ENCODE results near the gene ODAD4. TPM values are rescaled to one million over a fixed set of nuclear protein-coding genes. Genes with fewer than 3 reads are reported as not detected.
A peak's percentile ranks its signal among the peaks of the same experiment; 100 is the strongest.
"Not testable (repeated sequence)": the region's sequence is repeated elsewhere in the genome, so short reads cannot be mapped to it uniquely, and the experiment has no call there.

The ODAD4 gene
- total RNA-seq, 1 donor, result not detected

DNA sequence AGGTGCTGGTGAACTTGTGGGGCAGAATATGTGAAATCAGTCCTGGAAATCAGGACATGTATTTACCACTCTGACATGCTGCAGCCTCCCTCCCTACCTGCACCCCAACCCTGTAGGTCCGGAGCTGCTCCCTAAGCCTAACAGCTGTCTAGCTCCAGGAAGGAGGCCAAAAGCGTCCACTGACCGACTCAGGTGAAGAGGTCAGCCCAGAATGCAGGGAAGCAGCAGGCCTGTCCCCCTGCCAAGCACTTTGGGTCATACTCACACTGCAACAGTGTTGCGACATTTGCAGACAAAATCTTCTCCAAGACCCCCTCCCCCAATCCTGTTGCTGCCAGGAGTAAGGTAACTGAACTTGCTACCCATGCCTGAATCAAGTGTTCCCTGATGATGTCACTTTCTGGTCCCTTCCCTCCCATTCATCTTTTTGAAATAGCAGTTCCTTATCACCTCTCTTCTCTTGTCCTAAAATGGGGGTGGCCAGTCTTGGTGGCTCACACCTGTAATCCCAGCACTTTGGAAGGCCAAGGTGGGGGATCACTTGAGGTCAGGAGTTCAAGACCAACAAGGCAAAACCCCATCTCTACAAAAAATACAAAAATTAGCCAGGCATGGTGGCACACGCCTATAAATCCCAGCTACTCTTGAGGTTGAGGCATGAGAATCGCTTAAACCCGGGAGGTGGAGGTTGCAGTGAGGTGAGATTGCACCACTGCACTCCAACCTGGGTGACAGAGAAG, 10.4 kb upstream of the ODAD4 start:
- H3K4me3 ChIP-seq (ENCODE audit: low read length), result no peak overlapping the region

DNA sequence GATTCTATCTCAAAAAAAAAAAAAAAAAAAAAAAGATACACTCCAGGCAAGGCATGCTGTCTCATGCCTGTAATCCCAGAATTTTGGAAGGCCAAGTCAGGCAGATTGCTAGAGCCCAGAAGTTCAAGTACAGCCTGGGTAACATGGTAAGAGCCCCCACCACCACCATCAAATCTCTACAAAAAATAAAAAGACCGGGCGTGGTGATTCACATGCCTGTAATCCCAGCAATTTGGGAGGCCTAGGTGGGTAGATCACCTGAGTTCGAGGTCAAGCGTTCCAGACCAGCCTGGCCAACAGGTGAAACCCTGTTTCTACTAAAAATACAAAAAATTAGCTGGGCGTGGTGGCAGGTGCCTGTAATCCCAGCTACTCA, 9.8 kb upstream of the ODAD4 start:
- Histone ChIP-seq H3K9me3 (ENCODE audit: low read depth, low read length) (no peaks in the 10 kb centered on the region), H3K4me1 (ENCODE audit: insufficient read depth, low read length) (peaks cover 32% of the 10 kb centered on the region), H3K4me3 (ENCODE audit: low read length) (no peak overlapping the region), H3K27me3 (ENCODE audit: insufficient read depth, low read length) (no peaks in the 10 kb centered on the region)

More for the DNA sequence above, 10.4 kb upstream of the ODAD4 start:
- Histone ChIP-seq H3K9me3 (ENCODE audit: low read depth, low read length) (no peaks in the 10 kb centered on the region), H3K4me1 (ENCODE audit: insufficient read depth, low read length) (peaks cover 36% of the 10 kb centered on the region), H3K27me3 (ENCODE audit: insufficient read depth, low read length) (no peaks in the 10 kb centered on the region)

DNA sequence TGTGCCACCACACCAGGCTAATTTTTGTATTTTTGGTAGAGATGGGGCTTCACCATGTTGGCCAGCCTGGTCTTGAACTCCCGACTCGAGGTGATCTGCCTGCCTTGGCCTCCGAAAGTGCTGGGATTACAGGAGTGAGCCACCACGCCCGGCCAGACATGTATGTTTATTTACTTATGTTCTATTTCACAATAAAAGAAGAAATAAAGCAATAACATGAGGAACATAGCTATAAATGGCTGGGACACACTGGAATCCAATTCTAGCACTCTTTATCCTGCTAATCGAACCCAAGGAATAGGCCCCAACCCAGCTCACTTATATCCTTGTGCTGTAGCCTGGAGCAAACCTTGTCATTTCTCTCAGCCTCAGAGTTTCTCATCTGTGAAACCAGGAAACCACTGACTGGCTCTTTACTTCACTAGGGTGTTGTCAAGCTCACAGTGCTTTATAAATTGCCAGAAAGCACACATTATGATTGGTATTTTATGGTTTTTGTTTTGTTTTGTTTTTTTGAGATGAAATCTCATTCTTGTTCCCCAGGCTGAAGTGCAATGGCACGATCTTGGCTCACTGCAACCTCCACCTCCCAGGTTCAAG, 4.3 kb upstream of the ODAD4 start:
- H3K4me3 ChIP-seq (ENCODE audit: low read length), result no peak overlapping the region
- H3K27me3 ChIP-seq (ENCODE audit: insufficient read depth, low read length), result no peaks in the 10 kb centered on the region
- no peaks in the 10 kb centered on the region for H3K9me3 ChIP-seq (ENCODE audit: low read depth, low read length)

DNA sequence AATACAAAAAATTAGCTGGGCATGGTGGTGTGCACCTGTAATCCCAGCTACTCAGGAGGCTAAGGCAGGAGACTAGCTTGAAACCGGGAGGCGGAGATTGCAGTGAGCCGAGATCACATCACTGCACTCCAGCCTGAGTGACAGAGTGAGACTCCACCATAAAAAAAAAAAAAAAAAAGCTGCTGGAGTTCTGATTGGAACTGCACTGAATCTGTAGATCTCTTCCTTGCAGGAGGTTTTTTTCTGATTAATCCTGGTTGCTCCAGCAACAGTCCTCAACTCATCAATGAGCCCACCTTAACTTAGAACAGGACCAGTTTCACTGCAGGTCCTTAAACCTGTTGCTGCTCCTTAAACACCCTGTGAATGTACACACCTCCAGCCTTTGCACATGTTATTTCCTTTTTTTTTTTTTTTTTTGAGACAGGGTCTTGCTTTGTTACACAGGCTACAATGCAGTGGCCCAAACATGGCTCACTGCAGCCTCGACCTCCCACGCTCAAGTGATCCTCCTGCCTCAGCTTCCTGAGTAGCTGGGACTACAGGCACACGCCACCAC, 1.6 kb upstream of the ODAD4 start:
- no peak overlapping the region for H3K4me3 ChIP-seq (ENCODE audit: low read length)
- H3K4me1 ChIP-seq (ENCODE audit: insufficient read depth, low read length), result peaks cover 47% of the 10 kb centered on the region
- H3K27me3 ChIP-seq (ENCODE audit: insufficient read depth, low read length), result no peaks in the 10 kb centered on the region
- no peaks in the 10 kb centered on the region for H3K9me3 ChIP-seq (ENCODE audit: low read depth, low read length)

More for the DNA sequence above, 4.3 kb upstream of the ODAD4 start:
- peaks cover 21% of the 10 kb centered on the region for H3K4me1 ChIP-seq (ENCODE audit: insufficient read depth, low read length)

DNA sequence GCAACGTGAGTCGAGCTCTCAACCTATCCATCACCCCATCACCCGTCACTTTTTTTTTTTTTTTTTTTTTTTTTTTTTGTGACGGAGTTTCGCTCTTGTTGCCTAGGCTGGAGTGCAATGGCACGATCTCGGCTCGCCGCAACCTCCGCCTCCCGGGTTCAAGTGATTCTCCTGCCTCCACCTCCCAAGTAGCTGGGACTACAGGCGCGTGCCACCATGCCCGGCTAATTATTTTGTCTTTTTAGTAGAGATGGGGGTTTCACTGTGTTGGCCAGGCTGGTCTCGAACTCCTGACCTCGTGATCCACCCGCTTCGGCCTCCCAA, 378 bp downstream of the ODAD4 start:
- H3K9me3 ChIP-seq (ENCODE audit: low read depth, low read length); H3K27me3 ChIP-seq (ENCODE audit: insufficient read depth, low read length): not testable (repeated sequence)
- peak overlapping the region; percentile 49 for H3K4me3 ChIP-seq (ENCODE audit: low read length)
- peaks cover 47% of the 10 kb centered on the region for H3K4me1 ChIP-seq (ENCODE audit: insufficient read depth, low read length)

DNA sequence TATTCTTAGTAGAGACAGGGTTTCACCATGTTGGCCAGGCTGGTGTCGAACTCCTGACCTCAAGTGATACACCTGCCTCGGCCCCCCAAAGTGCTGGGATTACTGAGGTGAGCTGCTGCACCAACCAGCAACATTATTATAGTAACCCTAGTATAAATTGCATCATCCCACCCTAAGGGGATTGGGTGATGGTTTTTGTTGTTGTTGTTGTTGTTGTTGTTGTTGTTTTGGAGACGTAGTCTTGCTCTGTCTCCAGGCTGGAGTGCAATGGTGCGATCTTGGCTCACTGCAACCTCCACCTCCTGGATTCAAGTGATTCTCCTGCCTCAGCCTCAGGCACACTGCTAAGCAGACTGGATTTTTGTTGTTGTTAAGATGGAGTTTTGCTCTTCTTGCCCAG, 1.3 kb downstream of the ODAD4 start:
- H3K27me3 ChIP-seq (ENCODE audit: insufficient read depth, low read length); H3K4me3 ChIP-seq (ENCODE audit: low read length); H3K9me3 ChIP-seq (ENCODE audit: low read depth, low read length): not testable (repeated sequence)
- H3K4me1 ChIP-seq (ENCODE audit: insufficient read depth, low read length), result peaks cover 47% of the 10 kb centered on the region

DNA sequence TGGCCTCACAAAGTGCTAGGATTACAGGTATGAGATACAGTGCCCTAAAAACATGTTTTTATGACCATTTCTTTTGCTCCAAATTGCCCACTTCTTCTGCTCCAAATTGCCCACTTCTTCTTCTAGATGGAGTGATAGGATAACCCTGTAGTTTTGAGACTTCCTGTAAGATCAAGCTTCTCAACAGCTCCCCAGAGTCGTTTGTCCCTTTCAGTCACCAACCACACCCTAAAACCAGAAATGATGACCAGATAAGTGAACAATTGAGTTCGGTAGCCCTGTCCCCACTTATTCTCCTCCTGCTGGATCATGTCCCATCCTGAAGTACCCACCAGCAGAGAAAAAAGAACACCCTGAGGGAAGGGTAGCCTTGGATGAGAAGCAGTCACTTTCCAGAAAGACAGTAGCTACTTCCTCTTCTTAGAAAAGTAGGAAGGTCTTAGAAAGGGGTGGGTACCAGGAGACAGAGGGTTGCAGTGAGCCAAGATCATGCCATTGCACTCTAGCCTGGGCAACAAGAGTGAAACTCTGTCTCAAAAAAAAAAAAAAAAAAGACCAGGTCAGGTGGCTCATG, 2.5 kb downstream of the ODAD4 start:
- H3K9me3 ChIP-seq (ENCODE audit: low read depth, low read length), result no peaks in the 10 kb centered on the region
- H3K27me3 ChIP-seq (ENCODE audit: insufficient read depth, low read length), result no peaks in the 10 kb centered on the region
- no peak overlapping the region for H3K4me3 ChIP-seq (ENCODE audit: low read length)

DNA sequence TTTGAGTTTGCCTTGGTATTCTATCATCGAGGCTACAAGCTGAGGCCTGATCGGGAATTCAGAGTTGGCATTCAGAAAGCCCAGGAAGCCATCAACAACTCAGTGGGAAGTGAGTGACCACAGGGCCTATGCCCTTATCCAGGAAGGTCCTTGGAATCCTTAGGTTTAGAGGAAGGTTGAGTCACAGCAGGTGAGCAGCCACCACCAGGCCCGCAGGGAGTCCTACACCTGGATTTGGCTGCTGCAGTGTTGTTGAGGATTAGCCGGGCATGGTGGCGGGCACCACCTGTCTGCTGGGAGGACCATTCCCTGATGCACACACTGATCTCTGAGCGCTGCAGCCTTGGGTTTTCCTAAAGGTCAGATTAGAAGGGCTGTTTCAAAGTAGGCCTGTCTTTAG, 5.2 kb downstream of the ODAD4 start:
- H3K4me1 ChIP-seq (ENCODE audit: insufficient read depth, low read length), result peaks cover 30% of the 10 kb centered on the region

More for the DNA sequence above, 2.5 kb downstream of the ODAD4 start:
- peaks cover 47% of the 10 kb centered on the region for H3K4me1 ChIP-seq (ENCODE audit: insufficient read depth, low read length)

DNA sequence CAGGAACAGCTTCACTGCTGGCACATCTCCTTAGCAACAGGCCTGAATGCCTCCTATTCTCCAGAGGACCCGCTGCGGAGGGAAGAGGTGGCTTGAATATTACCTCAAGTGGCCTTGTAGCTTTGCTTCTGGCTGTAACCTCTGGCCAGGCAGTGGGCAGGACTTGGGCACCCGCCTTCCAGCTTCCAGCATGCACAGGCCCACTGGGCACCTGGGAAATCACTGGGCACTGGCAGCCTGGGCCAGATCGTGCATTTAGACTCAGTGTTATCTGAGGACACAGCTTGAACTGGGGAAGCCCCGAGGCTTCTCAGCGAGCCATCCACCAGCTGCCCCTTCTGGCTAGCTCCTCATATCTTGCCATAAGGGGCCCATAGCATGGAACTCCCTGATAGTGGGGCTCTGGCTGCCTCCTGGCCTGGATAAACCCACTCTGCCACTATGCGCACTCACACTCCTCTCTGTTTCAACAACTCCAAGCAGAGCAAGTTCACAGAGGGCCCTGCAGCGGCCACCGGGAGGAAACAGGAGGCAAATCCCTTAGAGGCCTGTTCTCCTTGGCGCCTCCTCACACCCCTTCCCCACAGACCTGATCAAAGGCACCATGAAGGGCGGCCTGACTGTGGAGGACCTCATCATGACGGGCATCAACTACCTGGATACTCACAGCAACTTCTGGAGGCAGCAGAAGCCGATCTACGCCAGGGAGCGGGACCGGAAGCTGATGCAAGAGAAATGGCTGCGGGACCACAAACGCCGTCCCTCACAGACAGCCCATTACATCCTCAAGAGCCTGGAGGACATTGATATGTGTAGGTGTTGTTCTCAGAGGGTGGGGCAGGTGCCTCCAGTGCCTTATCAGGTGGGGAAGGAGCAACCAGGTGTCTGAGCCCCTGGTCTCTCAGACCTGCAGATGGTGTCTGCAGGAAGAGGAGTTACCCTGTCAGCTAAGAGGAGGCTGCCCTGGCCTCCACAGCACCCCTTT, 7.8 kb downstream of the ODAD4 start:
- peaks cover 5% of the 10 kb centered on the region for H3K4me1 ChIP-seq (ENCODE audit: insufficient read depth, low read length)
- no peaks in the 10 kb centered on the region for H3K9me3 ChIP-seq (ENCODE audit: low read depth, low read length)
- no peaks in the 10 kb centered on the region for H3K27me3 ChIP-seq (ENCODE audit: insufficient read depth, low read length)
- H3K4me3 ChIP-seq (ENCODE audit: low read length), result no peak overlapping the region

More for the DNA sequence above, 5.2 kb downstream of the ODAD4 start:
- Histone ChIP-seq H3K27me3 (ENCODE audit: insufficient read depth, low read length) (no peaks in the 10 kb centered on the region), H3K4me3 (ENCODE audit: low read length) (no peak overlapping the region), H3K9me3 (ENCODE audit: low read depth, low read length) (no peaks in the 10 kb centered on the region)

DNA sequence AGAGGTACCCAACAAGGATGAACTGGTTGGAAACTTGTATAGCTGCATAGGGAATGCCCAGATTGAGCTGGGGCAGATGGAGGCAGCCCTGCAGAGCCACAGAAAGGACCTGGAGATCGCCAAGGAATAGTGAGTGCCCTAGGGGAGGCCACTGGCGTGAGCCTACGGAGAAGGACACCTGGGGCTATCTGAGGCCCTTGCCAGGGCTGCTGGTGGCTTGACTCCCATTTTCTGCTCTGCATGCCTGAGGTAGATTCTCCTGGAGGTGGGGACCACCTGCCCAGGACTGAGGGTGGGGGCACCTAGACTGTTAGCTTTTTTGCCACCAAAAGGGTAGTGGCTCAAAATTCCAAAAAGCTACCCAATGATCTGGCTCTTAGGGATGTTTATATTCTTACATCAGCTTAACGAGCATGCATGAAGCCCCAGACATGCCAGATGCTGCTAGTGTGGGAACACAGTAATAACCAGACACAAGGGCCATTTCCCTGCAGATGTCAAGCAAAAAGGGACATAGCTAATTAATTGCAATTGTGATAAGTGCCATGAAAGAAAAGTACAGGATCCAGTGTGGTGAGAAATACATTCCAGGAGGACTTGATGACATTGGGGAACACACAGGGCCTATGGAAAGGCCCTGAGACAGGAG, 8.8 kb downstream of the ODAD4 start:
- Histone ChIP-seq H3K4me3 (ENCODE audit: low read length) (no peak overlapping the region), H3K9me3 (ENCODE audit: low read depth, low read length) (no peaks in the 10 kb centered on the region), H3K4me1 (ENCODE audit: insufficient read depth, low read length) (no peaks in the 10 kb centered on the region), H3K27me3 (ENCODE audit: insufficient read depth, low read length) (no peaks in the 10 kb centered on the region)

DNA sequence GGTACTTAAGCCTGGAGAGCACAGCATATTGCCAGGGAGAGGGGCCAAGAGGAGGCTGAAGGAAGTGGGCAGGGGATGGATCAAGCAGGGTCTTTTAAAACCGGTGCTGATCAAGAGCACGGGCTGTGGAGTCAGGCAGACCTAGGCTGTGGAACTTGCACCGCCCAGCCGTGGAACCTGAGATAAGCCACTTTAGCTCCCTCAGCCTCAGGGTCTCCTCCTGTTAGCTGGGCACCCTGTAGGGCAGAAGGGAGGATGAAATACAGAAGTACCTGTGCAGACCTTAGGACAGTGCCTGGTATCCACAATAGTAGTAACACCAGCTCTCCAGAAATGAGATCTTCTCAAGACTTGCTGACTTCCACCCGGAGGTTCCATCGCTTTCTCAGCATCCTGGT, 9.3 kb downstream of the ODAD4 start:
- no peaks in the 10 kb centered on the region for H3K4me1 ChIP-seq (ENCODE audit: insufficient read depth, low read length)
- H3K4me3 ChIP-seq (ENCODE audit: low read length), result no peak overlapping the region
- no peaks in the 10 kb centered on the region for H3K27me3 ChIP-seq (ENCODE audit: insufficient read depth, low read length)
- H3K9me3 ChIP-seq (ENCODE audit: low read depth, low read length), result no peaks in the 10 kb centered on the region

DNA sequence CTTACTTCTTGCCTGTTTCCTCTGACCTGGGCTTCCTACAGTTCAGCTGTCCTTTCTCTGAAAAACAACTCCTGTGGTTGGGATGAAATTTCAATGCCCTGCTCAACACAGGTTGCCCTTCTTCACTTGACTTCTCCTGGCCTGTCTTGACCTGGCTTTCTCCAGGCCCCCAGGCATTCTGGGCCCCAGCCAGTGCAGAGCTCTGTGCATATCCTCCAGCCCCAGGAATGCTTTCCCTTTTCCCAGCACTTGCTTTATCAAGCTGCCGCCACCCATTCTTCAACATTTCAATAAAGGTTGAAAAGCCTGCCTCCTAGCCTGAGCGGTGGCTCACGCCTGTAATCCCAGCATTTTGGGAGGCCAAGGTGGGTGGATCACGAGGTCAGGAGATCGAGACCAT, 10.8 kb downstream of the ODAD4 start:
- Histone ChIP-seq H3K9me3 (ENCODE audit: low read depth, low read length) (no peaks in the 10 kb centered on the region), H3K4me1 (ENCODE audit: insufficient read depth, low read length) (no peaks in the 10 kb centered on the region), H3K27me3 (ENCODE audit: insufficient read depth, low read length) (no peaks in the 10 kb centered on the region), H3K4me3 (ENCODE audit: low read length) (no peak overlapping the region)

DNA sequence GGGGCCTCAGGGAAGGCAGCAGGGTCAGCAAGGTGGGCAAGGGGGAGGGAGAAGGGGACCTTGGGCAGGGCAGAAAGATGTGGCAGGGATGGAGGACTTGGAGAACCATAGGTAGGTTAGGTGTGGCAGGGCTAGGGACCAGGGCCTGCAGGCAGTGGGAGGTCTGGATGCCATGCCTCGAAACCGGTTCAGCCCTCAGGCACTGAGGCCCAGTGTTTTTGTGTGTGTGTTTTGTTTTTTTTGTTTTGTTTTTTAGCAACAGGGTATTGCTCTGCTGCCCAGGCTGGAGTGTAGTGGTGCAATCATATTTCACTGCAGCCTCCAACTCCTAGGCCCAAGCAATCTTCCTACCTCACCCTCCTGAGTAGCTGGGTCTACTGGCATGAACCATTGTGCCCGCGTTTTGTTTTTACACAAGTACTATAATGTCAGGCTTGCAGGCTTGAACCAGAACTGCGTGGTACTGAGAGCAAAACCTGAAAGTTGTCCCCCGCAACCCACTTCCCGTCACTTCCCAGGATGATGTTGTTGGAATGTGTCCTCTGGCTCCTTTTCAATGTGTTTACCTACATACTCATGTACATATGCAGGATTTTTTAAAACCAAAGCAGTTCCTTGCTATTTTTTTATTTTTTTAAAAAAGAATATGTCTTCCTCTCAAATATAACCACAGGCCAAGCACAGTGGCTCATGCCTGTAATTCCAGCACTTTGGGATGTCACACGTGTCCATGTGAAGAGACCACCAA, 12.4 kb downstream of the ODAD4 start:
- Histone ChIP-seq H3K27me3 (ENCODE audit: insufficient read depth, low read length) (no peaks in the 10 kb centered on the region), H3K4me3 (ENCODE audit: low read length) (no peak overlapping the region)

DNA sequence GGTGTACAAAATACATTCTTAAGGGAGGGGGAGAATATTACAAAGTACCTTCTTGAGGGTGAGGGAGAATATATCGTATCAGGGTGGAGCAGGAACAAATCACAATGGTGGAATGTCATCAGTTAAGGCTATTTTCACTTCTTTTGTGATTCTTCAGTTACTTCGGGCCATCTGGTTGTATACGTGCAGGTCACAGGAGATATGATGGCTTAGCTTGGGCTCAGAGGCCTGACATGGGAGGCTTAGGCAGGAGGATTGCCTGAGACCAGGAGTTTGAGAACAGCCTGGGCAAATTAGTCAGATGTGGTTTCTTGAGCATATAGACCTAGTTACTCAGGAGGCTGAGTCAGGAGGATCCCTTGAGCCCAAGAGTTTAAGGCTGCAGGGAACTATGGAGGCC, 13.1 kb downstream of the ODAD4 start:
- H3K4me3 ChIP-seq (ENCODE audit: low read length), result no peak overlapping the region
- no peaks in the 10 kb centered on the region for H3K27me3 ChIP-seq (ENCODE audit: insufficient read depth, low read length)
- no peaks in the 10 kb centered on the region for H3K4me1 ChIP-seq (ENCODE audit: insufficient read depth, low read length)
- H3K9me3 ChIP-seq (ENCODE audit: low read depth, low read length), result no peaks in the 10 kb centered on the region

More for the DNA sequence above, 12.4 kb downstream of the ODAD4 start:
- Histone ChIP-seq H3K4me1 (ENCODE audit: insufficient read depth, low read length) (no peaks in the 10 kb centered on the region), H3K9me3 (ENCODE audit: low read depth, low read length) (no peaks in the 10 kb centered on the region)
